ENCODE data around the gene CTNND2.
"Not testable (repeated sequence)": the region's sequence is repeated elsewhere in the genome, so short reads cannot be mapped to it uniquely, and the experiment has no call there.

Gene CTNND2

GRCh38 chr5:11672385-11673085, 231.7 kb downstream of the CTNND2 start:
- DNase-seq (ENCODE audit: low read depth in 3 of 3) = no peak

GRCh38 chr5:11658376-11658775, 245.9 kb downstream of the CTNND2 start:
- DNase-seq (ENCODE audit: low read depth in 3 of 3) = no peak

- DNase-seq (ENCODE audit: low read depth in 3 of 3) = no peak
Measured at GRCh38 chr5:11656916-11657315, 247.3 kb downstream of the CTNND2 start.

GRCh38 chr5:11655681-11656080, 248.6 kb downstream of the CTNND2 start:
- no peak for DNase-seq (ENCODE audit: low read depth in 3 of 3)

- no peak for DNase-seq (ENCODE audit: low read depth in 3 of 3)
Measured at GRCh38 chr5:11650936-11651335, 253.3 kb downstream of the CTNND2 start.

- no peak for DNase-seq (ENCODE audit: low read depth in 3 of 3)
Measured at GRCh38 chr5:11646141-11646540, 258.1 kb downstream of the CTNND2 start.

GRCh38 chr5:11642438-11642837, 261.8 kb downstream of the CTNND2 start:
- DNase-seq (ENCODE audit: low read depth in 3 of 3) = no peak

- no peak for DNase-seq (ENCODE audit: low read depth in 3 of 3)
Measured at GRCh38 chr5:11640158-11640873, 263.9 kb downstream of the CTNND2 start.

GRCh38 chr5:11622785-11623184, 281.5 kb downstream of the CTNND2 start:
- no peak for DNase-seq (ENCODE audit: low read depth in 3 of 3)

GRCh38 chr5:11620172-11620571, 284.1 kb downstream of the CTNND2 start:
- DNase-seq (ENCODE audit: low read depth in 3 of 3) = no peak

- no peak for DNase-seq (ENCODE audit: low read depth in 3 of 3)
Measured at GRCh38 chr5:11619339-11620024, 284.8 kb downstream of the CTNND2 start.

- DNase-seq (ENCODE audit: low read depth in 3 of 3) = no peak
Measured at GRCh38 chr5:11617080-11617479, 287.2 kb downstream of the CTNND2 start.

GRCh38 chr5:11616624-11617023, 287.6 kb downstream of the CTNND2 start:
- DNase-seq (ENCODE audit: low read depth in 3 of 3) = not testable (repeated sequence)

GRCh38 chr5:11611011-11611410, 293.2 kb downstream of the CTNND2 start:
- DNase-seq (ENCODE audit: low read depth in 3 of 3) = no peak

- DNase-seq (ENCODE audit: low read depth in 3 of 3) = no peak
Measured at GRCh38 chr5:11609570-11610303, 294.5 kb downstream of the CTNND2 start.

GRCh38 chr5:11608530-11608929, 295.7 kb downstream of the CTNND2 start:
- DNase-seq (ENCODE audit: low read depth in 3 of 3) = no peak

GRCh38 chr5:11607944-11608483, 296.2 kb downstream of the CTNND2 start:
- DNase-seq (ENCODE audit: low read depth in 3 of 3) = no peak

- DNase-seq (ENCODE audit: low read depth in 3 of 3) = no peak
Measured at GRCh38 chr5:11602298-11602697, 301.9 kb downstream of the CTNND2 start.

- no peak for DNase-seq (ENCODE audit: low read depth in 3 of 3)
Measured at GRCh38 chr5:11599499-11599898, 304.7 kb downstream of the CTNND2 start.

- DNase-seq (ENCODE audit: low read depth in 3 of 3) = no peak
Measured at GRCh38 chr5:11596657-11597071, 307.6 kb downstream of the CTNND2 start.

- no peak for DNase-seq (ENCODE audit: low read depth in 3 of 3)
Measured at GRCh38 chr5:11596185-11596584, 308.1 kb downstream of the CTNND2 start.

- DNase-seq (ENCODE audit: low read depth in 3 of 3) = no peak
Measured at GRCh38 chr5:11595045-11595444, 309.2 kb downstream of the CTNND2 start.

Data from stimulated activated CD4-positive, alpha-beta T cell treated with anti-CD3 and anti-CD28 coated beads, TNF-alpha, amount 100 ng/mL, for 4 hours (primary cell).